VCaP (cell line): ENCODE measurements around the gene ABR.

Experiments used
- H3K27ac ChIP-seq: fragments of 450-650 bp; 2 replicates; pipeline ENCODE4 v1.5.1; 2017
- TF ChIP-seq, protein P1 (sequence below): fragments of 450-650 bp; conservative IDR thresholded peaks from 2 replicates; pipeline ENCODE4 v1.5.1; 2017; ENCODE audit warnings: mild to moderate bottlenecking, moderate library complexity

Gene ABR

DNA sequence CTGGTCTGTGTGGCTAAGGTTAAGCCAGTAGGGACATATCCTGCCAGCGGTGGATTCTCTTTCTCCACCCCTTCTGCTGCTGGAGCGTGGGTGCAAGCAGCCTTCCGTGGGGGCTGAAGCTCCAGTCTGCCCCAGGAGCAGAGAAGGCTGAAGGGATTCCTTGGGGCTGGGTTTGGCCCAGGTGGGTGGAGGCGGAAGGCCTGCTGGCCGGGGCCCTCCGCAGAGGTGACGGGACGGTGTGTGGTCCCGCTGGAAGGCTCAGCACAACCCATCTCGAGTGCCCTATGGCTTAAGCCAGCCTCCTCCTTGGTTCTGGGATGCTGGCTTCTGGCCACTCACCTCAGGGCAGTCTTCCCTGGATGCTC, 169.7 kb downstream of the ABR start:
- peak overlapping the region; percentile 28; the same call in 1 of the 2 replicates for H3K27ac ChIP-seq
- TF ChIP-seq, protein P1, sequence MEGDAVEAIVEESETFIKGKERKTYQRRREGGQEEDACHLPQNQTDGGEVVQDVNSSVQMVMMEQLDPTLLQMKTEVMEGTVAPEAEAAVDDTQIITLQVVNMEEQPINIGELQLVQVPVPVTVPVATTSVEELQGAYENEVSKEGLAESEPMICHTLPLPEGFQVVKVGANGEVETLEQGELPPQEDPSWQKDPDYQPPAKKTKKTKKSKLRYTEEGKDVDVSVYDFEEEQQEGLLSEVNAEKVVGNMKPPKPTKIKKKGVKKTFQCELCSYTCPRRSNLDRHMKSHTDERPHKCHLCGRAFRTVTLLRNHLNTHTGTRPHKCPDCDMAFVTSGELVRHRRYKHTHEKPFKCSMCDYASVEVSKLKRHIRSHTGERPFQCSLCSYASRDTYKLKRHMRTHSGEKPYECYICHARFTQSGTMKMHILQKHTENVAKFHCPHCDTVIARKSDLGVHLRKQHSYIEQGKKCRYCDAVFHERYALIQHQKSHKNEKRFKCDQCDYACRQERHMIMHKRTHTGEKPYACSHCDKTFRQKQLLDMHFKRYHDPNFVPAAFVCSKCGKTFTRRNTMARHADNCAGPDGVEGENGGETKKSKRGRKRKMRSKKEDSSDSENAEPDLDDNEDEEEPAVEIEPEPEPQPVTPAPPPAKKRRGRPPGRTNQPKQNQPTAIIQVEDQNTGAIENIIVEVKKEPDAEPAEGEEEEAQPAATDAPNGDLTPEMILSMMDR, result no peak

DNA sequence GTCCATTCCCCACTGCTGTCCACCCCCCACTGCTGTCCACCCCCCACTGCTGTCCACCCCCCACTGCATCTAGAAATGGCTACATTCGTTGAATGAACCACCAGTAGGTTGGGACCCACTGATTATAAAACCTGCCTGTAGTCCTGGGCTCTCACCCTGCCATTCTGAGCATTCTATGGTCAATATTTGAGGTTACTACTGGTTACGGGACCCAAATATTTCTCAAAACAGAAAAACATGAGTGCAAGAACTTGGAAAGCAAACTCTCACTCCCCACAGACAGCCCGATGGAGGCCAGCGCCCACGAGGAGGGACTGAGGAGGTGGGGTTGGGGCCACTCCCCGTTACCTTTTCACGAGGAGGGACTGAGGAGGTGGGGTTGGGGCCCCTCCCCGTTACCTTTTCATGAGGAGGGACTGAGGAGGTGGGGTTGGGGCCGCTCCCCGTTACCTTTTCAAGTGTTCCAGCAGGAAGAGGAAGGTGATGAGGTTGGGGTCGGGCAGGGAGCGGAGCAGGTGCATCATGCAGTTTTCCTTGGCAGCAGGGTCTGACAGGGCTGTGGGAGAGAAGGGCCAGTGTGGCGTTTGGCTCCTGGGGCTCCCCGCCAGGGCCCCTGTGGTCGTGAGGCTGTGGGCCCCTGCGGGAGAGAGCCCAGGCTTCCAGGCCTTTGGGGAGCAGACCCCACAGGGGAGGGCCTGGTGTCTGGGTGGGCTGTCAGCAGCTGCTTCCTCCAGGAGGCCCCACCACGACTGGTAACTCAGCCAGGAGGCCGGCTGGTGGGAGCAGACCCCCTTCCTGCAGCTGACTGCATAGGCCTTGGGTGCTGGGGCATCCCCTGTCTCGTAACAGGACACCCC, 170.3 kb downstream of the ABR start:
- TF ChIP-seq, protein P1, result no peak
- peak overlapping the region; percentile 28 for H3K27ac ChIP-seq

DNA sequence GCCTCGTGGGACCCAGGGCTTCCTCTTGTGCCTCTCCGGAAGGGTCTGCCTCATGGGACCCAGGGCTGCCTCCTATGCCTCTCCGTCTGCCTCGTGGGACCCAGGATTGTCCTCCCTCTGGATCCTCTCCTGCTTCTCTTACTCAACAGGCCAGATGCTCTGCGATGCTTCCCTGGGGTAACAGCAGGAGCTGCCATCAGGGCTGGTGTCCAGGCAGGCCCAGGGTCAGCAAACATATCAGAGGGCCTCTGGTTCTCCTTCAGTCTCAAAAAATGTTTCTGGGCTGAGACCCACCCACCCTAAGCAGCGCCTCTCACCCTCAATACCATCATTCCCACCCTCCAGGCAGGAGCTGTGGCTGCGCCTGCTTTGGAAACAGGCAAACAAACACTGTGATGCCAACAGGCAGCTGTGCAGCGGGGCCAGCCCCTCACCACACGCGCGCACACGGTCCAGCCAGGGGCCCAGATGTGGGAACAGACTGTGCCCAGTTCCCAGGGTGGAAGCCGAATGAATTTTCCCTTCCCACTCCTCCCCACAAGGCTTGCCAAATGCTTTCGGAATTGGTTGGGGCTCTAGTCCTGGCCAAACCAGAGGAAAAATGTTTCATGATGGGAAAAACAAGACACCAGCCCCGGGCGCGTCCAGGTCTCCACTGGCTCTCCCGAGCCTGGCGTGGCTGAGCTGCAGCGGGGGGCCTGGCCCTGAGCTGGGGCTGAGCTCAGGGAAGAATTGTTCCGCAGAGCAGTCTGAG, 171.6 kb downstream of the ABR start:
- TF ChIP-seq, protein P1, result no peak
- peak overlapping the region; percentile 100 for H3K27ac ChIP-seq

DNA sequence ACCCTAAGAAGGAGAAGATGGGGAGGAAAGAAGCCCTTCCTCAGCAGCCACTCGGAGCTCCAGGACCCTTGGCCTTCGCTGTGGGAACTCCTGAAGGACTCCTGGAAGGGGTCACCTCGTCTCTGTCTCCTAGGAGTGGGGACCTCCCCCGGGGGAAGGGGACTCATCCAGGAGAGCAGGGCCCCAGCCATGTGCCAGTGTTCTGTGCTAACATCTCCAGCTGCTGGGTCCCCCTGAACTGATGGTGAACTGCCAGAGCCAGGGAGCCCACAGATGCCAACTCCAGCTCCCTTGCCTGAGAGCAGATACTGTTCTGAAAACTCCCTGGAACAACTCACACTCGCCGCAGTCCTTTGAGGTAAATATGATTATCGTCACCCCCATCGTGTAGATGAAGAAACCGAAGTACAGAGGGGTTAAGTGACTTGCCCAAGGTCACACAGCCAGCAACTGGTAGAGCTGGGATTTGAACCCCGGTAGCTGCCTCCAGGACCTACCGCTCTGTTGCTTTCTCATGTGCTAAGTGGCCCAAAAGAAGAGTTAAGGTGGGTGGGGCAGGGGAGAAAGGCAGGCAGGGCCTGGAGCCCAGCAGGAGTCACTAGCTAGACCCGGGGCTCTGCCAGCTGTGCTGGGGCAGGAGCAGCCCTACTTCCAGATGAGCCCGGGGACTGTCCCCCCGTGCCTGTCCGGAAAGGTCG, 172.3 kb downstream of the ABR start:
- H3K27ac ChIP-seq, result peak overlapping the region; percentile 100
- TF ChIP-seq, protein P1, result no peak

DNA sequence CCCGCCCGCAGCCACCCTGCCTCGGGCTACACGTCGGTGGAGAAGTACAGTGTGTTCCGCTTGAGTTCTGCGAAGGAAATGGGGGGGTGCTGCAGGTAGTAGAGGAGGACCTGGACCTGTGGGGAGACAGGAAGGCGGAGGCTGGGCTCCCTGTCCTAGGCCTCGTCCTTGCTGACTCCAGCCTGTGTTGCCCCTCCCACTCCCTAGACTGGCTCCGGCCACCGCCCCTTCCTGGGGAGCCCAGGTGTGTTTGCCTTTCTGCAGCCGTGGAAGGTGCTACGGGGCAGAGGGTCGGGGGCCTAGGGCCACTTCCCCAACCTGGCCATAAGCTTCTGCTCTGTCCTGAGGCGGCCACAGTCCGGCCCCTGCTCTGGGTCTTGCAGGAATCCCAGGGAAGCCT, 173.7 kb downstream of the ABR start:
- TF ChIP-seq, protein P1, result no peak
- H3K27ac ChIP-seq, result peak overlapping the region; percentile 100

DNA sequence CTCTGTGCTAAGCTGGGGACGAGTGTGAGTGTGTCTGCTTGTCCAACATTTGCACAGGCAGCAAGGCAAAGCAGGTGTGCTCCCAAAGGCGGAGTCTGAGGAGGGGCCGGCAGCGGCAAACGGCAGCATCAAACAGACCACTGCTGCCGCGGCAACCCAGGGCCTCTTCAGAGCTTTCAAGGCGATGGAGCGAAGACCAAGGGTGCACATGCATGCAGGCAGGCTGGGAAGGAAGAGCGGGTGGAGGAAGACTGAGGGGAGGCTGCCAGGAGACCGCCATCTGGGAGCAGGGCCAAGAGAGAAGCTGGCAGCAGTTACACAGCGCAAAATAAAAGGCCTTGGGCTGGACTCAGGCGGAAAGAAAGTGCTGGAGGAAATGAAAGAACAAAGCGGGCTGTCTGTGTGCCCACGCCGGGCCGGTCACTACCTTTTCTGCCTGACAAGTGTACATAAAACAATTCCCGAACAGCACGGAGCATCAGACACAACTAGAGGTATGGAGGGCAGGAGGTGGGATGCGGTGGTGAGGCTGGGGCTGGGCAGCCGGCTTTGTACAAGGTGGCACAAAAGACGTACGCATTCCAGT, 174.3 kb downstream of the ABR start:
- TF ChIP-seq, protein P1, result no peak
- peak overlapping the region; percentile 100 for H3K27ac ChIP-seq
